Measurements from ENCODE around the gene RUVBL2.
A peak's percentile ranks its signal among the peaks of the same experiment; 100 is the strongest.
"Not testable (repeated sequence)": the region's sequence is repeated elsewhere in the genome, so short reads cannot be mapped to it uniquely, and the experiment has no call there.

RUVBL2 gene

GRCh38 chr19:49049834-49050233 lies 56.1 kb downstream of the RUVBL2 start:
- not testable (repeated sequence) for DNase-seq (ENCODE audit: low spot score)

GRCh38 chr19:49050376-49051033 lies 56.8 kb downstream of the RUVBL2 start:
- DNase-seq (ENCODE audit: low spot score) = not testable (repeated sequence)

GRCh38 chr19:49056101-49056901 lies 62.6 kb downstream of the RUVBL2 start:
- DNase-seq (ENCODE audit: low spot score) = no peak

- not testable (repeated sequence) for DNase-seq (ENCODE audit: low spot score)
Observed at GRCh38 chr19:49056902-49057596, 63.4 kb downstream of the RUVBL2 start.

GRCh38 chr19:49057636-49058234 lies 64.0 kb downstream of the RUVBL2 start, which contains the start of gene CGB7:
CGB7 (minus strand) TSS chr19:49057749; CDS start chr19:49055375, 2,374 bp downstream.
- DNase-seq (ENCODE audit: low spot score) = no peak

GRCh38 chr19:49058562-49058961 lies 64.9 kb downstream of the RUVBL2 start:
- peak; percentile 60 for DNase-seq (ENCODE audit: low spot score)

GRCh38 chr19:49059053-49059452 lies 65.4 kb downstream of the RUVBL2 start:
- DNase-seq (ENCODE audit: low spot score) = no peak

- no peak for DNase-seq (ENCODE audit: low spot score)
Observed at GRCh38 chr19:49061000-49061399, 67.3 kb downstream of the RUVBL2 start.

GRCh38 chr19:49061445-49061844 lies 67.8 kb downstream of the RUVBL2 start:
- no peak for DNase-seq (ENCODE audit: low spot score)

GRCh38 chr19:49064029-49064629 lies 70.4 kb downstream of the RUVBL2 start:
- no peak for DNase-seq (ENCODE audit: low spot score)

- DNase-seq (ENCODE audit: low spot score) = no peak
Observed at GRCh38 chr19:49064768-49065611, 71.3 kb downstream of the RUVBL2 start, which contains the start of gene NTF4. NTF4 (minus strand) TSS chr19:49064818; CDS start chr19:49061997, 2,821 bp downstream.
